HTR-8/SVneo (cell line): ENCODE measurements around the gene NPIPB6.

Experiments
- DNase-seq: peaks from one replicate; pipeline ENCODE4 v3.0.0; 2011; ENCODE audit warnings: low spot score, mixed read lengths; ENCODE audit not compliant: insufficient read length
- FAIRE-seq: peaks from 2 replicates; lab custom pipeline; 2011; peaks lifted over from hg19 to GRCh38; lab: Jason Lieb, UNC

Gene NPIPB6

DNA sequence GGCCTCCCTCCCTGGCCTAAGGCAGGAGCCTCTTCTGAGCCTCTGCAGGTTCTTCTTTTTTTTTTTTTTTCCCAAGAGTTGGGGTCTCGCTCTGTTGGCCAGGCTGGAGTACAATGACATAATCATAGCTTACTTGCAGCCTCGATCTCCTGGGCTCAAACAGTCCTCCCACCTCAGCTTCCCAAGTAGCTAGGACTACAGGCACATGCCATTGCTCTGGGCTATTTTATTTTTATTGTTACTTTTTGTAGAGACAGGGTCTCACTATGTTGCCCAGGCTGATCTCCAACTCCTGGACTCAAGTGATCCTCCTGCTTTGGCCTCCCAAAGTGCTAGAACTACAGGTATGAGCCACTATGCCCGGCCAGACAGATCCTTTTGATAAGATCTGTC lies 38.4 kb downstream of the NPIPB6 start:
- DNase-seq: no peak
- FAIRE-seq: no peak

DNA sequence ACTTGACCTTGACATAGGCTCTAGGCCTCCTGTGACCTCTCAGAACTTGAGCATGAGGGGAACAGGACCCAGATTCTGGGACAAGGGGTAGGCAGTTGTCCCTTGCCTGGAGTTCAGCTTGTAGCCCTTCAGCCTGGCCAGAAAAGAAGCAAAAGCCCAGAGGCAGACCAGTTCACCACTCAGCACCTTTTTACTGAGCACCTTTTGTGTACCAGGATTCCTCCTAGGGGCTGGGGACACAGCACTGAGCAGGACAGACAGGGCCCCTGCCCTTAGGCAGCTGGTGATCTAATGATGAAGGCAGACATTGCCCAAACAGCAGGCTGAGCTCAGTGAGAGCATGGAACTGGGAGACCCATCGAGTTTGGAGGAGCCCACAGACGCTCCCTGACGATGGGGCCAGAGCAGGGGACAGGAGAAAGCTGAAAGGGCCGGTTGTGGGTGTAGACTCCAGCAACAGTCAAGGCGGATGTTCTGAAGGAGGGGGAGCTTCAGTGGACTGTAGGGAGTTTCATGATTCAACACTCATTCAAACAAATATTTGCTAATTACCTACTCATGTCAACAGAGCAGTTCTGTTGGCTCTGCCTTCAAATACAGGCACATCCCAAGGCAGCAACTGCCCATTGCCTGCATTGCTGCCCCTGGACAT lies 38.9 kb downstream of the NPIPB6 start:
- FAIRE-seq (no peak), DNase-seq (no peak)

DNA sequence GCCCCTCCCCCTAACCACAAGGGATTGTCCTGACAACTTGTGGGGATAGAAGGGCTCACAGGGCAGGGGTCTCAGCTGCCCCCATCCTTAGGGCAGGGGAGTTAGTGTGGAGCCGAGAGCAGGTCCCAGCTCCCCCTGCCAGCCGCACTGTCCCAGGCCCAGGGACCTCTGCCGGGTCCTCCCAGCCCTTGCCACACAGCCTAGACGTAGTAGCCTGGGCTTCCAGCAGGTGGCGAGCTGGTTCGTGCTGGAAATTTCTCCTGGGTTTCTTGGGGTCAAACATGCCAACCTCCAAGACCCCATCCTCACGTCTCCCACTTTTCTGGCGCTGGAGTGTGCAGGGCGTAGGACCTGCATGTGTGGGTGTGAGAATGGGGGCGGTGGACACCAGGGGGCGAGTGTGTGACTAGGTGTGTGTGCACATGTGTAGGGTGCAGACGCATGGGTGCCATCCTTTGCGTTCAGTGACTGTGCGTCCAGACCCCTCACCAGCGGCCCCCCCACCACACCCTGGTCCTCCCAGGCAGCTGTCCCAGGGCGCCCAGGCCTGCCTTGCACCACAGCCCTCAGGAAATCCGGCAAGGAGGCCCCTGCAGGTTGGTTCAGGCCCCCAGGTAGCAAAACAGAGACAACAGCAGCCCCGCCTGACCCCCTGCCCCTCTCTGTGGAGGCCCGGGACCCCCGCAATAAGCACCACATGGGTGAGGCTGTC lies 41.5 kb downstream of the NPIPB6 start:
- peak; percentile 58 for DNase-seq

DNA sequence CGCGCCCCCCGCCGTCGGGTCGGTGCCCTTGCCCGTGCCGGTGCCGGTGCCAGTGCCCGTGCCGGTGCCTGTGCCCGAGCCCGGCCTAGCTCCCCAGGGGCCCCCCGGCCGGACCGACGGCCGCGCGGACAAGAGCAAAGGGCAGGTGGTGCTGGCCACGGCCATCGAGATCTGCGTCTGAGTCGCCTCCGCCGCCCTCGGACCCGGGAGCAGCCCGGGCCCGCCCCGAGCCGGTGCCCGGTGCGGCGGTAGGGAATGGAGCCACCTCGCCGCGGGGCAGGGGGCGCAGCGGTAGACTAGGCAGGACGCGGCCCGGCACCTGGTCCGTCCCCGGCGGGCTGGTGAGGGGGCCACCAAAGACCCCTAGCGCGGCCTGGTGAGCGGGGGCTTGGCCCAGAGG lies 42.6 kb downstream of the NPIPB6 start:
- FAIRE-seq (no peak), DNase-seq (no peak)

More for the DNA sequence above, 41.5 kb downstream of the NPIPB6 start:
- FAIRE-seq: no peak

DNA sequence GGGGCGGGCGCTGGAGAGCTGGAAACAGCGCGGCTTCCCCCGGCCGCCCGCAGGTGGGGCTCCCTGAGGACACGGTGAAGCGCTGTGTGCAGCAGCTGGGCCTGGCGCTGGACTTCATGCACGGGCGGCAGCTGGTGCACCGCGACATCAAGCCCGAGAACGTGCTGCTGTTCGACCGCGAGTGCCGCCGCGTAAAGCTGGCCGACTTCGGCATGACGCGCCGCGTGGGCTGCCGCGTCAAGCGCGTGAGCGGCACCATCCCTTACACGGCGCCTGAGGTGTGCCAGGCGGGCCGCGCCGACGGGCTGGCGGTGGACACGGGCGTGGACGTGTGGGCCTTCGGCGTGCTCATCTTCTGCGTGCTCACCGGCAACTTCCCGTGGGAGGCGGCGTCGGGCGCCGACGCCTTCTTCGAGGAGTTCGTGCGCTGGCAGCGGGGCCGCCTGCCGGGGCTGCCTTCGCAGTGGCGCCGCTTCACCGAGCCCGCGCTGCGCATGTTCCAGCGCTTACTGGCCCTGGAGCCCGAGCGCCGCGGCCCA lies 43.2 kb downstream of the NPIPB6 start:
- no peak for FAIRE-seq
- no peak for DNase-seq

DNA sequence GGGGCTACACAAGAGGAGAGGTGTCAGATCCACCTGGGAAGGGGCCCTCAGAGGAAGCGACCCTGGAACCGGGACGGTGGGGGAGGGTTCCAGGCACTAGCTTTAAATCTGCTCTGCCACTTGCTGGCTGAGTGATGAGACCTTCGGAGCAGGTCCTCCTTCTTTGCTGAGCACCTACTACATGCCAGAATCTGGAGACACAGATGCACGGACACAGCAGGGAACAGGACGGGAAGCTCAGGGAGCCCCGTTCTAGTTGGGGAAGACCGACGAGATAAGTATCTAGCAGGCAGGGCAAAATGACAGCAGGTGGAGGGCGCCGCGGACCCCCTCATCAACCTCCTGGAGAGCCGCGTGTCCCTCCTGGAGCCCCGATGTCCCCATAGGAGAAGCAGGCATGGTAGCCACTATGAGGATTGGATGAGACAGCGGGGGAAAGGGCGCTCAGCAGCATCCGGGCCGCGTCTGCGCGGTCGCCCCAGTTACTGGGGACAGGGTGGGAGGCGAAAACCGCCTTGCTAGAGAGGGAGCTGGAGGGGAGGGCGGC lies 43.8 kb downstream of the NPIPB6 start:
- DNase-seq (no peak), FAIRE-seq (no peak)

DNA sequence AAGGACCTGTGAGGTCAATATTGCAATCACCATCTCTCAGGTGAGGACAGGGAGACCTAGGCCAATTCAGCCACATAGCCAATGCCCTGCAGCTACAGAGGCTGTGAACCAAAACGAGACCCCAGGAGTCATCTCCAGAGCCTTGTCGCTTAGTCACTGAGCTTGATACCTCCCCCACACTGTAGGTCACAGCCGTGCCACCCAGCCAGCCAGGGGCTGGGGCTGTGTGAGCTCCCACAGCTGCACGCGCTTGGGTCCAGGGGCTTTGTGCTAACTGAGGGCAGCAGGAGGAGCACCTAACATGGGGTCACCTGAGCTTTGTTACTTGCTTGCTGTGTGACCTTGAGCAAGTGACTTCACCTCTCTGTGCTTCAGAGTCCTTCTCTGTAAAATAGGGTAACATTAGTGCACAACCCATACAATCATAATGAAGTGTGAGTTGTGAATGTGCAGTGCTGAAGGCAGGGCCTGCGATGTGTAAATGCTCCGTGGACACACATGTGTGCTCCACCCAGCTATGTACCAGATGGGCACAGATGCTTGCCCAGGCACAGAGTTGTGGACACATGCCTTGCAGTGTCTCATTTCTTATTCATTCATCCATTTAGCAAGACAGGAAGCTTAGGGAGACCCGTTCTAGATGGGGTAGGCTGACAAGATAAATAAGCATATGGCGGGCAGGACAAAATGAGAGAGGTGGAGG lies 45.1 kb downstream of the NPIPB6 start:
- DNase-seq (no peak), FAIRE-seq (no peak)

DNA sequence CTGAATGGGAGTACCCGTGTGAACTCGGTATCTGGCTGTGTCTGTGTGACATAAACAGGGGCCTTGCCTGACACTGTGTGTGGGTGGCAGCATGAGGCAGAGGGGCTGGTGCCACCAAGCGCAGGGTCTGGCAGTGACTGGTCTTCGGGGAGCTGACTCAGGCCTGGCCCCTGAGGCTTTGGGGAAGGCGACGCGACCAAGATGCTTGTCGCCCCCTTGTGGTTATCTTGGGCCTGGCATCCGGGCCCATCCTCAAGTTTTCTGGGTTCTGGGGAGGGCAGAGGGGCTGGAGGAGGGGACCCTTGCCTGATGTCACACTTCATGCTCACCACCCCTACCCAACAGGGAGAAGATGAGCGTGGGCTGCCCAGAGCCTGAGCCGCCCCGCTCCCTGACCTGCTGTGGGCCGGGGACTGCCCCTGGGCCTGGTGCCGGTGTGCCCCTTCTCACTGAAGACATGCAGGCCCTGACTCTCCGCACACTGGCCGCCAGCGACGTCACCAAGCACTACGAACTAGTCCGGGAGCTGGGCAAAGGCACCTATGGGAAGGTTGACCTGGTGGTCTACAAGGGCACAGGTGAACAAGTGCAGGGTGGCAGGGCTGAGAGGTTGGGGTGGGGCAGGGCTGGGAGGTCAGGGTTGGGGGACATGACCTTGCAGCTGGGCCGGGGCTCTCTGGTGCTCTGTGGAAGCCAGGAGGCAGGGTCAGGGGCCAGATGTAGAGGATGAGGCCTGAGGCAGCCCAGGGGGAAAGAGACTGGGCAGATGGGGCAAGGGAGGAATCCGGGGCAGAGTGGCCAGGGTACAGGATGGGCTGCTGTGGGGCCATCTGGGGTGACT lies 46.0 kb downstream of the NPIPB6 start:
- DNase-seq: peak; percentile 69

DNA sequence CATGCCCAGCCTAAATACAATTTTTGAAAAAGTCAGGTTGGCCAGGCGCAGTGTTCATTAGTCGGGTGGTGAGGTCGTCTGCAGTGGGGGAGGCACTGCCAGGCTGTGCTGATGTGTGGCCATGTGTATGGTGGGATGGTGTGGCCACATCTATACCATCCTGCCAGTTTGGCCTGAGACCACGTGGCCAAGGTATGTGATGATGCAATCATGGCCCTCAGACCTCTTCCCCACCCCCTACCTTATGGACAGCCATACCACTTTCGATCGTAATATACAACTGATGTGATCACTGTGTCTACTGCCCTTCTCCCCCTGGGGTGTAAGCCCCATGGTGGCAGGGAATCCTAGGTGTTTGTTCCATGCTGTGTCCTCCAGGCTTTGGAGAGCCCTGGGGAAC lies 47.3 kb downstream of the NPIPB6 start:
- no peak for FAIRE-seq
- no peak for DNase-seq

More for the DNA sequence above, 46.0 kb downstream of the NPIPB6 start:
- FAIRE-seq: no peak

DNA sequence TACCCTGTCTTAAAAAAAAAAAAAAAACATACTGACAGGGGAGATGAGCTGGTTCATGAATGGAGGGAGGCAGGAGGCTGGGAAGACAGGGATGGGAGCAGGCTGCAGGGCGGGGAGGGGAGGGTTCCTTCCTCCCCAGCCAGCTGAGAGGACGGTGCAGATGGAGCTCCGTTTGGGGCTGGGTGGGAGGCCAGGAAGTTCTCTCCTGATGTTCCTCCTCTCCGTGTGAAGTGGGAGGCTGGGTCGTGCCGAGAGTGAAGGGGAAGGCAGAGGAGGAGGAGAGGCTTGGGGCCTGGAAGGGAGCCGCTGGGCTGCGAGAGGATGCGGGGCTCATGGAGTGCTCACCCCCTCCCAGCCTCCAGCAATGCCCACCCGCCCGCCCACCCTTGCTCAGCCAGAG lies 49.7 kb downstream of the NPIPB6 start:
- DNase-seq: no peak
- FAIRE-seq: no peak

DNA sequence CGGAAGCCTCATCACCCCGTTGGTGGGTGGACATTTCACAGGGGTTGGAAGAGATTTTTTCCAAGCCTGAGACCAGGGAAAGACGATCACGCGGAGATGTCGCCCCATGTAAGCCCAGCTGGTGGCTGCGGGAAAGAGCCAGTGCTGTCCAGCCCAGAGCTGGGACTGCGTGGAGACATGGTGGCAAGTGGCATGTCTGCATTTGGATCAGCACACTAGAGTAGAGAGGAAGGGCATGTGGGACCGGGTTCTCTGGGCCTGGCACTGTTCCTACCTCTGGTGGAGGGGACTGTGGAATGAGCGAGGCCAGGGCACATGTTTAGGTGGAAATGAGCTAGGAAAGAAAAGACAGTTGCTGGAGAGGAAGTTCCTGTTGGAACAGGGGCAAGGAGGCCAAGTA lies 51.0 kb downstream of the NPIPB6 start:
- no peak for FAIRE-seq
- no peak for DNase-seq

DNA sequence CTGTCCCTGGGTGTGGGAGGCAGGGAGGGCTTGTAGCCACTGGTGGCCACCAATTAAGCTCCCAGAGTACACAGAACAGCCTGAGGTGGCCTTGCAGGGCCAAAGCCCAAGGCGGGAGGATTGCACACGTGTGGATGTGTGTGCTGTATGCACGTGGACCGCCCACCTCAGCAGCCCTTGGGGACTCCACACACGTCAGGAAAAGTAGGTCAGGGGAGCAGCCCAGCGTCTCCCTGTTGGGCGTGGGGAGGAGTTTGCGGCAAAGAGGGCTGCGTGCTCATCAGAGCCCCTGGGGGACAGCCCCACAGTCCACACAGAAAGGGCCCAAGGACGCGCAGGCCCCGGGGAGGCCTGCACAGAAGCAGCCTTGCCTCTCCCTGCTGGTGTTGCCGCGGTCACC lies 51.4 kb downstream of the NPIPB6 start:
- no peak for FAIRE-seq

DNA sequence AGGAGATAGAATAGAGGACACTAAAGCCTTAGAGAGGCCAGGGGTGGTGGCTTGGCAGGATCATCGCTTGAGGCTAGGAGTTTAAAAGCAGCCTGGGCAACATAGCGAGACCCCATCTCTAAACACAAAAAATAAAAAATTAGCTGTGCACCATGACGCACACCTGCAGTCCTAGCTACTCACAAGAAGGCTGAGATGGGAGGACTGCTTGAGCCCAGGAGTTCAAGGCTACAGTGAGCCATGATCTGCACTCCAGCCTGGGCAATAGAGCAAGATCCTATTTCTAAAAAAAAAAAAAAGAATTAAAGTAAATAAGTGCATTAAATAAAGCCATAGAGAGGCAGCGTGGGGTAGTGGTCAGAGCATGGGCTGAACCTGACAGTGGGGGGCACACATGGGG lies 51.9 kb downstream of the NPIPB6 start:
- DNase-seq: no peak
- no peak for FAIRE-seq

More for the DNA sequence above, 51.4 kb downstream of the NPIPB6 start:
- no peak for DNase-seq

DNA sequence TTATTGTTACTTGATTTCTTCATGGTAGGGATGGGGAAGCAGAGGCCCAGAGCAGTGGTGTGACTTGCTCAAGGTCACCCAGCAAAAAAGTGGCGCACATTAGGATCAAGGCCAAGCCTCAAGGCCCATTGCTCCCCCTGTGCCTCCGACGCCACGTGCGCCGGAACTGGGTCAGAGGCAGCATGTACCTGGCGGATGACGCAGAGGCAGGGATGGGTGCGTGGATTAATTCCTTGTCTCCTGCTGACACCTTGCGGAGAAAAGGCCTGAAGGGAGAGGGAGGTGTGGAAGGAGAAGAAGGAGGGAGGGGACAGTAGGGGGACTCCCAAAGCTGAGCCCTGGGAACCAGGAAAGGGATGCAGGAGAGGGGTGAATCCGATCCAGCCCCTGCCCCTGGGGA lies 52.5 kb downstream of the NPIPB6 start:
- no peak for FAIRE-seq
- DNase-seq: no peak

DNA sequence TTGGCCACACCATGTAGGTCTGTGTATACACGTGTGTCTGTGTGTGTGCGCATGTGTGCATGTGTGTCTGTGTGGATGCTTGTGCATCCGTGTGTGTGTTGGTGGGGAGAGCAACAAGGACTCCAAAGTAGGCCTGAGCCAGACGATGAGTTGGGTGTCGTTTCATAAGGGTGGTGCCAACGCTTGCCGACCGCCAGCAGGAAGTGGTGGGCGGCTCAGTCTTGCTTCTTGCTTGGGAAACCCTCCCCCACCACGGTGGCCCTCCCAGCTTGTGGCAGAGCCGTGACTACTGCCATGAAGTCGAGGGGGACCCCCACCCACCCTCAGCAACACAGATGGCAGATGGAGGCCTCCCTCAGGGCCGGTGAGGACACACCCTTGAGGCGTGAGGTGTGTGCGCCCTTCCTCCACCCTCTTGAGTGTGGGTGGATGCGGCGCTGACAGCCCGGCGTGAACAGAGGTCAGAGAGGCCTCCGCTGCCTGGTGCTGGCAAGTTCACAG lies 53.4 kb downstream of the NPIPB6 start:
- no peak for DNase-seq
- FAIRE-seq: no peak

DNA sequence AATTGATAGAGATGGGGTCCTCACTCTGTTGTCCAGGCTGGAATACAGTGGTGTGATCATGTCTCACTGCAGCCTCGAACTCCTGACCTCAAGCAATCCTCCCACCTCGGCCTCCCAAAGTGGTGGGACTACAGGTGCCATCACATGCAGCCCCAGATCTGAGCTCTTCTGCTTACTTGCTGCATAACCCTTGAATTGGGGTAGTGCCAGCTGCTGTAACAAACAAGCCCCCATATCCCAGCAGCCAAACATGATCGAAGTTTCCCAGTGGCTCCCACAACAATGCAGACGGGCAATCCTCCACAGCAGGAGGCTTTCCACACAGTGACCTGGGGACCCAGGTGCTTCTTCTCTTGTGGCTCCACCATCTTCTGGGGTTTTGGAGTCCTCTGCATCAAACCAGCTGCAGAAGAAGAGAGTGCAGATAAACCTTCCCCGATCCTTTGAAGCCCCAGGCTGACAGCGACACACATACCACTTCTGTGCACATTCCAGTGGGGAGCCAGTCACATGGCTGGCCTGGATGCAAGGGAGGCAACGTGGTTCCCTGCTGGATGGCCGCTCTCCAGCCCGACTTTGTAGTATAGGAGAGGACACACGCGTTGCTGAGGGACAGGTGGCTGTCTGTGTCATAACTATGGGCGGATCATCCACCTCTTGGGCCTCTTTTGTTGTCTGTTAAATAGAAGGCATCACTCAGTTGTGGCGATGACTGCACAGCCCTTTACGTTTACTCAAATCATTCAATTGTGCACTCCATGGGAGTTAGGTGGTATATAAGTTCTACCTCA lies 54.3 kb downstream of the NPIPB6 start:
- FAIRE-seq: no peak
- no peak for DNase-seq

DNA sequence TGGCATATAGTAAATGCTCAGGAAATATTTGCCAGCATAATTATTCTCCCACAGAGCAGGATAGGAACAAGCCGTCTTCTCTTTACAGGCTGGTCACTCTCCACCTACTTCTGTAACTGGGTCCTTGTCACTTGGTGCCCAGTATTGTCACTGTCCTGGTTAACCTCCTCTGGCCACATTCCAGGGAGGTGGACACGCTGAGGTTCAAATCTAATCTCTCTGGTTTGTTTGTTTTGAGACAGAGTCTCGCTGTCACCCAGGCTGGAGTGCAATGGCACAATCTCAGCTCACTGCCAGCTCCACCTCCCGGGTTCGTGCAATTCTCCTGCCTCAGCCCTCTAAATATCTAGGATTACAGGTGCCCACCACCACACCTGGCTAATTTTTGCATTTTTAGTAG lies 55.4 kb downstream of the NPIPB6 start:
- DNase-seq (no peak), FAIRE-seq (no peak)

DNA sequence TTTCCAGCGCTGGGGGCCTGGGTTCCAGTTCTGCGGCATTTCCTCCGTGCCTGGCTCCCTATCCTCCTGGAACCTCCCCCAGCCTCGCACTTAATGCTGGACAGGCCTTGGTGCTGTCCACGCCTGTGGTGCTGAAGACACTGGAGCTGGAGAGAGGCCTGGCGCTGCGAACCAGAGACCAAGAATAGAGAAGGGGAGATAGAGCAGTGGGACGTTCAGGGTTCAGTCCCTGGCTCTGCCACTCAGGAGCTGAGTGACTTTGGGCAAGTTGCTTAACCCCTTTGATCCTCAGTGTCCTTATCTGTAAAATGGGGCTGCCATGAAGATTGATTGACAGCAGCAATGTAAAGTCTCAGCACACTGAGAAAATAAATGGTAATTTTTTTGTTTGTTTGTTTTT lies 59.1 kb downstream of the NPIPB6 start:
- DNase-seq (no peak), FAIRE-seq (no peak)

DNA sequence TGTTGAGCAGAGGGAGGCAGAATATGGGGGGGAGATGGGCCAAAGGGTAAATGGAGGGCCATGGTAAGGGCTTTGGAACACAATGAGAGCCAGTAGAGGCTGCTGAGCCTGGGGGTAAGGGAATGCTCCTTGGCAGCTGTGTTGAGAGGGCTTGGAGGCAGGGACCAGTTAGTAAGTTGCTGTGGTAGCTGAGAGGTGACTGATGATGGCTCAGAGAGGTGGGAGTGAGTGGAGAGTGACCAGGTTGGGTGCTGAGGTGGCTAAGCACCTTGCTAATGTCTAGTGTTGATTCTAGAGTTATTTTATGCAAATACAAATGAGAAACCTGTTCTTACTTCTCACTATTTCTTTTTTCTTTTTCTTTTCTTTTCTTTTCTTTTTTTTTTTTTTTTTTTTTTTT lies 60.2 kb downstream of the NPIPB6 start:
- FAIRE-seq (no peak), DNase-seq (no peak)
